HepG2 (cell line): ENCODE data around the gene MTHFSD. TPM values are rescaled to one million over a fixed set of nuclear protein-coding genes. Genes with fewer than 3 reads are reported as not detected.

ENCODE experiments used
- ATF6 ChIP-seq: sonication (generic); formaldehyde crosslinking; conservative IDR thresholded peaks from 2 replicates; pipeline ENCODE4 v1.4.0; 2020; ENCODE audit warnings: missing genetic modification reagents
- CBX2 ChIP-seq, 2 experiments: fragments of 200-600 bp in 1 of 2; sonication (generic); formaldehyde crosslinking in 1 of 2; IDR thresholded peaks; 2 replicates each; pipeline versions ENCODE4 v1.7.0 to v1.8.1; 2018 to 2022; ENCODE audit warnings: low read depth in 2 of 2, low read length in 1 of 2, mild to moderate bottlenecking in 1 of 2, missing genetic modification reagents in 1 of 2
- ETS1 ChIP-seq: sonication (generic); formaldehyde crosslinking; IDR thresholded peaks from 2 replicates; pipeline ENCODE4 v1.4.0; 2020; ENCODE audit warnings: missing genetic modification reagents
- GTF2F1 ChIP-seq: fragments of 150-350 bp; IDR thresholded peaks from 2 replicates; pipeline ENCODE4 v1.6.1; 2014; ENCODE audit warnings: low read length
- IRF9 ChIP-seq: sonication (generic); formaldehyde crosslinking; IDR thresholded peaks from 2 replicates; pipeline ENCODE4 v1.8.0; 2022; ENCODE audit warnings: missing genetic modification reagents, mild to moderate bottlenecking, borderline replicate concordance
- JARID2 ChIP-seq: sonication (generic); formaldehyde crosslinking; IDR thresholded peaks from 2 replicates; pipeline ENCODE4 v1.8.1; 2023; ENCODE audit warnings: missing genetic modification reagents, inconsistent platforms; ENCODE audit not compliant: insufficient replicate concordance
- KAT8 ChIP-seq: IDR thresholded peaks from 2 replicates; pipeline ENCODE4 v1.6.1; 2016; ENCODE audit warnings: missing genetic modification reagents, missing compliant biosample characterization
- NR2F6 ChIP-seq, 2 experiments: IDR thresholded peaks; 2 replicates each; pipeline ENCODE4 v1.6.1; 2016; ENCODE audit warnings: antibody characterized with exemption in 1 of 2, mild to moderate bottlenecking in 1 of 2
- PLSCR1 ChIP-seq: sonication (generic); formaldehyde crosslinking; IDR thresholded peaks from 2 replicates; pipeline ENCODE4 v1.5.0; 2020; ENCODE audit warnings: missing genetic modification reagents, mild to moderate bottlenecking, borderline replicate concordance
- PRDM4 ChIP-seq: sonication (generic); formaldehyde crosslinking; IDR thresholded peaks from 2 replicates; pipeline ENCODE4 v1.9.0; 2021; ENCODE audit warnings: missing genetic modification reagents, borderline replicate concordance
- SIN3B ChIP-seq: fragments of 150-350 bp; IDR thresholded peaks from 2 replicates; pipeline ENCODE4 v1.6.1; 2014; ENCODE audit warnings: low read length
- SOX5 ChIP-seq: IDR thresholded peaks from 2 replicates; pipeline ENCODE4 v1.6.1; 2016; ENCODE audit warnings: borderline replicate concordance
- SP1 ChIP-seq, 2 experiments: fragments of 450-650 bp in 1 of 2; sonication (generic) in 1 of 2; formaldehyde crosslinking in 1 of 2; IDR thresholded peaks; 2 replicates each; pipeline versions ENCODE4 v1.4.0 to v1.6.1; 2016 to 2020; ENCODE audit warnings: missing genetic modification reagents in 1 of 2
- ZNF777 ChIP-seq: sonication (generic); formaldehyde crosslinking; IDR thresholded peaks from 2 replicates; pipeline ENCODE4 v1.4.0; 2020; ENCODE audit warnings: missing genetic modification reagents
- ZXDC ChIP-seq: sonication (generic); formaldehyde crosslinking; IDR thresholded peaks from 2 replicates; pipeline ENCODE4 v1.5.0; 2020; ENCODE audit warnings: mild to moderate bottlenecking, missing genetic modification reagents
- polyA plus RNA-seq, 8 experiments: library from polyadenylated mRNA; depleted of rRNA in 3 of 8; stranded (reverse) in 7 of 8; unstranded in 1 of 8; fragments of >200 nt; fragmentation: Illumina TruSeq in 4 of 8; extraction: Trizol in 4 of 8; gene quantifications; 2 replicates each; pipeline versions ENCODE4 v1.2.1 to v1.2.3, GENCODE V29; 2011 to 2016; ENCODE audit warnings: low read depth in 4 of 8, missing spikeins in 1 of 8, mixed read lengths in 1 of 8; ENCODE audit not compliant: insufficient read depth in 1 of 8
- total RNA-seq, 5 experiments: library from RNA; depleted of rRNA; stranded (reverse); fragments of >200 nt; fragmentation: Illumina TruSeq; extraction: Trizol; gene quantifications; 2 replicates each; pipeline ENCODE4 v1.2.3, GENCODE V29; 2016; ENCODE audit warnings: low read depth in 1 of 5

Gene MTHFSD
- total and polyA plus RNA-seq, 2 of the 13 experiments (the other 11 are each of a cell fraction or from before 2014, with no cell fraction given) = 14.2 to 16.3 TPM

- TF ChIP-seq ETS1 (CRISPR knock-in tag) = 0 out of 2 replicates have a peak, but pooled peaks have one; percentile 47
- TF ChIP-seq NR2F6 (IDR thresholded peaks at IDR 0.05) = no peak
- peak; percentile 49; the same call in 1 of the 2 replicates for TF ChIP-seq NR2F6 (CRISPR knock-in tag; IDR thresholded peaks at IDR 0.05)
- TF ChIP-seq PRDM4 (CRISPR knock-in tag) = no peak
- TF ChIP-seq ZNF777 = no peak
- no peak for TF ChIP-seq ATF6 (CRISPR knock-in tag)
- no peak for TF ChIP-seq GTF2F1
- peak; percentile 30; the same call in 1 of the 2 replicates for TF ChIP-seq SOX5 (CRISPR knock-in tag)
- TF ChIP-seq SP1 (IDR thresholded peaks at IDR 0.05) = no peak
- TF ChIP-seq SP1 (CRISPR knock-in tag; IDR thresholded peaks at IDR 0.05) = peak; percentile 92
- TF ChIP-seq IRF9 (CRISPR knock-in tag) = 0 out of 2 replicates have a peak, but pooled peaks have one; percentile 28
- no peak for TF ChIP-seq CBX2 (IDR thresholded peaks at IDR 0.05; ENCODE audit: low read depth, low read length)
- TF ChIP-seq CBX2 (CRISPR knock-in tag; IDR thresholded peaks at IDR 0.05; ENCODE audit: low read depth) = no peak
- no peak for TF ChIP-seq JARID2 (CRISPR knock-in tag)
- peak; percentile 83 for TF ChIP-seq SIN3B
- no peak for TF ChIP-seq ZXDC (CRISPR knock-in tag)
- no peak for TF ChIP-seq PLSCR1
- TF ChIP-seq KAT8 (CRISPR knock-in tag) = peak; percentile 98
Measured at GRCh38 chr16:86554917-86555703, at the start of gene MTHFSD (continued).
